Endothelial cell of umbilical vein (primary cell): ENCODE results near the gene KLRB1.
"Not testable (repeated sequence)": the region's sequence is repeated elsewhere in the genome, so short reads cannot be mapped to it uniquely, and the experiment has no call there.

Source experiments
- CTCF ChIP-seq, 2 donors: IDR thresholded peaks; 1 replicate in 1 of 2; 2 replicates in 1 of 2; pipeline ENCODE4 v1.5.1; 2011; ENCODE audit warnings: low read length in 2 of 2, mild to moderate bottlenecking in 2 of 2, moderate library complexity in 2 of 2, control low read depth in 1 of 2, inconsistent platforms in 1 of 2, low read depth in 1 of 2; ENCODE audit not compliant: insufficient read depth in 1 of 2; ENCODE audit errors: extremely low read depth in 1 of 2
- EZH2 ChIP-seq: IDR thresholded peaks from 2 replicates; pipeline ENCODE4 v1.6.1; 2012; ENCODE audit warnings: borderline replicate concordance, low read depth, mild to moderate bottlenecking, moderate library complexity, low read length, inconsistent platforms; ENCODE audit not compliant: severe bottlenecking
- FOS ChIP-seq: IDR thresholded peaks from 2 replicates; pipeline ENCODE4 v1.6.1; 2011; ENCODE audit warnings: mild to moderate bottlenecking, low read length, moderate library complexity, borderline replicate concordance; ENCODE audit not compliant: insufficient read depth
- JUN ChIP-seq: IDR thresholded peaks from 2 replicates; pipeline ENCODE4 v1.6.1; 2011; ENCODE audit warnings: borderline replicate concordance, low read depth; ENCODE audit not compliant: insufficient read length, insufficient read depth
- POLR2A ChIP-seq: IDR thresholded peaks from 2 replicates; pipeline ENCODE4 v1.6.1; 2012; ENCODE audit warnings: low read depth, mild to moderate bottlenecking, control low read depth, low read length
- POLR2AphosphoS5 ChIP-seq: IDR thresholded peaks from 2 replicates; pipeline ENCODE4 v1.6.1; 2012; ENCODE audit warnings: low read depth, mild to moderate bottlenecking, control low read depth, low read length, moderate library complexity; ENCODE audit not compliant: insufficient read depth
- TF ChIP-seq, protein P1 (sequence below): IDR thresholded peaks from 2 replicates; pipeline ENCODE4 v1.6.1; 2011; ENCODE audit not compliant: insufficient read depth, insufficient read length

DNA sequence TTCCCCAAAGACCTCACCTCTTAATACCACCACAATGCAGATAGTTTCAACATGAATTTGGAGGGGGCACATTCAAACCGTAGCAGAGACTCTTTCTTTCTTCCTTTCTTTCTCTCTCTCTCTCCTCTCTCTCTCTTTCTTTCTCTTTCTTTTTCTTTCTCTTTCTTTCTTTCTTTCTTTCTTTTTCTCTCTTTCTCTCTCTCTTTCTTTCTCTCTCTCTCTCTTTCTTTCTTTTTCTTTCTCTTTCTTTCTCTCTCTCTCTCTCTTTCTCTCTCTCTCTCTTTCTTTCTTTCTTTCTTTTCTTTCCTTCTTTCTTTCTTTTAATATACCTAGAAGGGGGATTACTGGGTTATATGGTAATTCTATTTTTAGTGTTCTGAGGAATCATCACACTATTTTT, 11.2 kb upstream of the KLRB1 start:
- TF ChIP-seq CTCF (IDR thresholded peaks at IDR 0.05; ENCODE audit: extremely low read depth in 1 of 2, insufficient read depth in 1 of 2, low read depth in 1 of 2, low read length in 2 of 2); FOS; EZH2; POLR2A; POLR2AphosphoS5; JUN: not testable (repeated sequence)
- TF ChIP-seq, protein P1, sequence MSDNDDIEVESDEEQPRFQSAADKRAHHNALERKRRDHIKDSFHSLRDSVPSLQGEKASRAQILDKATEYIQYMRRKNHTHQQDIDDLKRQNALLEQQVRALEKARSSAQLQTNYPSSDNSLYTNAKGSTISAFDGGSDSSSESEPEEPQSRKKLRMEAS = not testable (repeated sequence)
